Measurements from ENCODE around the gene KCNH2.

DNA sequence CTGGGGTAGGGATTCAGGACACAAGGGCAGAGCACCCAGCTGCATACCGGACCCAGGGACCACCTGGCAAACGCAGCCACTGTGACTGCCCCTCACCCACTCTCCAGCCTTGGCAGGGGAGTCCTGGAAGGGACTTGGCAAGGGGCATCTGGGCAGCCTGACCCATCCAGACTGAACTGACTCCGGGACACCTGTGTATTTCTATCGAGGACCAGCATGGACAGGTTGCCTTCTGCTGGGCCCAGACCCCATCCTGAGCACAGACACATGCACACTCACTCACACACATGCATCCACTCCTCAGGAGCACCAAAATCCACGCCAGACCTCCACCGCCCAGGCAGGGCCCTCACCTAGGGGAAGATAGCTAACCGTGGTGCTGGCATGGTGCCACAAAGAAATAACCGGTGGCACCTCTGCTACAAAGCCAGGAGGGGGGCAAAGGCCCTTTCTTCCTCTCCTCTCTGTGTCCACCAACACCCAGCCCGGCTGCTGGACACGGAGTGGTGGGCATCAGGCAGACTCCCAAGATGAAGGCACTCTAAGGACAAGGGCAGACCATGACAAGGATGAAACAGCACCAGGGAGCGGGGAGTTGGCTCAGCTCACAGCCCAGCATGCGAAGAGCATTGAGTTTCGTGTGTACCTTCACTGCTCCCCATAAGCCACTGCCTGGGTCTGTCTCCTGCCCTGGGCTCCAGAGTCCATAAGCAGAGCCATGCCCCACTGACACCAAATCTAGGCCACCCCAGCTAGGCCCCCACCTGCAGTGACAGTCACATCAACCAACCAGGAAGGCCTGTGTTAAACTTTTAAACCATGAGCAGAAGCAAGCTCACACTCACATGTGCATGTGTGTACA is 35.3 kb downstream of the KCNH2 start:
- TF ChIP-seq, protein P1, sequence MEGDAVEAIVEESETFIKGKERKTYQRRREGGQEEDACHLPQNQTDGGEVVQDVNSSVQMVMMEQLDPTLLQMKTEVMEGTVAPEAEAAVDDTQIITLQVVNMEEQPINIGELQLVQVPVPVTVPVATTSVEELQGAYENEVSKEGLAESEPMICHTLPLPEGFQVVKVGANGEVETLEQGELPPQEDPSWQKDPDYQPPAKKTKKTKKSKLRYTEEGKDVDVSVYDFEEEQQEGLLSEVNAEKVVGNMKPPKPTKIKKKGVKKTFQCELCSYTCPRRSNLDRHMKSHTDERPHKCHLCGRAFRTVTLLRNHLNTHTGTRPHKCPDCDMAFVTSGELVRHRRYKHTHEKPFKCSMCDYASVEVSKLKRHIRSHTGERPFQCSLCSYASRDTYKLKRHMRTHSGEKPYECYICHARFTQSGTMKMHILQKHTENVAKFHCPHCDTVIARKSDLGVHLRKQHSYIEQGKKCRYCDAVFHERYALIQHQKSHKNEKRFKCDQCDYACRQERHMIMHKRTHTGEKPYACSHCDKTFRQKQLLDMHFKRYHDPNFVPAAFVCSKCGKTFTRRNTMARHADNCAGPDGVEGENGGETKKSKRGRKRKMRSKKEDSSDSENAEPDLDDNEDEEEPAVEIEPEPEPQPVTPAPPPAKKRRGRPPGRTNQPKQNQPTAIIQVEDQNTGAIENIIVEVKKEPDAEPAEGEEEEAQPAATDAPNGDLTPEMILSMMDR (tag by site-specific recombination; IDR thresholded peaks at IDR 0.05) = no peak
- TF ChIP-seq HOXA7 (CRISPR knock-in tag; IDR thresholded peaks at IDR 0.05; ENCODE audit: borderline replicate concordance) = no peak
- TF ChIP-seq ZNF707 (tag by site-specific recombination; IDR thresholded peaks at IDR 0.05) = no peak
- no peak for TF ChIP-seq ZNF292 (tag by site-specific recombination; IDR thresholded peaks at IDR 0.05; ENCODE audit: borderline replicate concordance, low read depth)
- TF ChIP-seq ZNF549 (tag by site-specific recombination; IDR thresholded peaks at IDR 0.05) = no peak
- TF ChIP-seq ZNF274 (IDR thresholded peaks at IDR 0.05; ENCODE audit: low read length) = no peak
- TF ChIP-seq ZNF274 (tag by site-specific recombination; IDR thresholded peaks at IDR 0.05; ENCODE audit: borderline replicate concordance) = no peak
- no peak for TF ChIP-seq ZNF639 (tag by site-specific recombination; IDR thresholded peaks at IDR 0.05)
- no peak for TF ChIP-seq REST (tag by site-specific recombination; IDR thresholded peaks at IDR 0.05)
- no peak for TF ChIP-seq ELK4 (IDR thresholded peaks at IDR 0.05; ENCODE audit: borderline replicate concordance, low read depth, low read length)
- no peak for TF ChIP-seq BCL11B (tag by site-specific recombination; IDR thresholded peaks at IDR 0.05; ENCODE audit: low read depth)
- TF ChIP-seq, protein P2, sequence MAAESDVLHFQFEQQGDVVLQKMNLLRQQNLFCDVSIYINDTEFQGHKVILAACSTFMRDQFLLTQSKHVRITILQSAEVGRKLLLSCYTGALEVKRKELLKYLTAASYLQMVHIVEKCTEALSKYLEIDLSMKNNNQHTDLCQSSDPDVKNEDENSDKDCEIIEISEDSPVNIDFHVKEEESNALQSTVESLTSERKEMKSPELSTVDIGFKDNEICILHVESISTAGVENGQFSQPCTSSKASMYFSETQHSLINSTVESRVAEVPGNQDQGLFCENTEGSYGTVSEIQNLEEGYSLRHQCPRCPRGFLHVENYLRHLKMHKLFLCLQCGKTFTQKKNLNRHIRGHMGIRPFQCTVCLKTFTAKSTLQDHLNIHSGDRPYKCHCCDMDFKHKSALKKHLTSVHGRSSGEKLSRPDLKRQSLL (tag by site-specific recombination; IDR thresholded peaks at IDR 0.05) = no peak

Data from HEK293 (cell line).